ENCODE results near the gene SCO2.

SCO2 gene

DNA sequence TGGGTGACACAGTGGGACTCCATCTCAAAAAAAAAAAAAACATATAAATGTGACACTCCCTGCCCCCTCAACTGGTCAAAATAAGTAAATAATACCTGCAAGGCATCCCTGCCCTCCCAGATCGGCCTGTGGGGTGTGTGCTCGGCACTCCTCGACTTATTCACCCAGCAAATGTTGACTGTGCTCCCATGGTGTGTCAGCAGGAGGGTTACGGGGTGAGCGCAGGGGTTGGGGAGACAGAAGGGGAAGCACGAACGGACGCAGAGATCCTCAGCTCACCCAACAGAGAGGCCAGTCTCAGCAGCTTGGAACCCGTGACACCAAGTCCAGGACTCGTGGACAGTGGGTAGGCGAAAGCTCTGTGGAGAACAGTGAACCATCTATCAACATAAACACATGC is 45.7 kb downstream of the SCO2 start:
- Histone ChIP-seq H3K4me1 (ENCODE audit: control insufficient read depth, insufficient read depth, low read length) (peaks cover 21% of the 10 kb centered on the region), H3K9me3 (ENCODE audit: control insufficient read depth, insufficient read depth, low read depth, low read length) (no peaks in the 10 kb centered on the region)

DNA sequence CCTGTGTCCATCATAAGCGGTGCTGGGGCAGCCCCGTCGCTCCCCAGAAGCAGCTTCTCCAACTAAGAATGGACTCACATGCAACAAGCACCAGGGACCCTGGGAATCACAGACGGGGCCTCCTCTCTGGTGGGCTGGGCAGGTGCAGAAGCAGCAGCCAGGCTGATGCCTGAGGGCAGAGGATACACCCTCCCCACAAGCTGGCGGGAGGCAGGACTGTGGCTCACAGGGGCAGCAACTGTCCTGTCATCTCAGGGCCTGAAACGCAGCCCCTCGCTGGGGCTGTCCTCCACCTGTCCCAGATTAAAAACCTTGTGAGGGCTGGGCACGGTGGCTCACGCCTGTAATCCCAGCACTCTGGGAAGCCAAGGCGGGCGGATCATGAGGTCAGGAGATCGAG is 47.5 kb downstream of the SCO2 start:
- H3K4me1 ChIP-seq (ENCODE audit: control insufficient read depth, insufficient read depth, low read length): peaks cover 29% of the 10 kb centered on the region
- no peak overlapping the region for H3K4me3 ChIP-seq (ENCODE audit: low read depth, low read length)
- peaks cover 32% of the 10 kb centered on the region for H3K27me3 ChIP-seq (ENCODE audit: control insufficient read depth, insufficient read depth, low read length)

More for the DNA sequence above, 45.7 kb downstream of the SCO2 start:
- Histone ChIP-seq H3K27me3 (ENCODE audit: control insufficient read depth, insufficient read depth, low read length) (peaks cover 36% of the 10 kb centered on the region), H3K9ac (ENCODE audit: low read length) (no peak overlapping the region), H3K36me3 (ENCODE audit: control insufficient read depth, insufficient read depth, low read length) (peaks cover 5% of the 10 kb centered on the region; the same call in 1 of the 2 replicates), H3K4me3 (ENCODE audit: low read depth, low read length) (no peak overlapping the region), H3K27ac (ENCODE audit: low read depth, low read length) (no peak overlapping the region)

DNA sequence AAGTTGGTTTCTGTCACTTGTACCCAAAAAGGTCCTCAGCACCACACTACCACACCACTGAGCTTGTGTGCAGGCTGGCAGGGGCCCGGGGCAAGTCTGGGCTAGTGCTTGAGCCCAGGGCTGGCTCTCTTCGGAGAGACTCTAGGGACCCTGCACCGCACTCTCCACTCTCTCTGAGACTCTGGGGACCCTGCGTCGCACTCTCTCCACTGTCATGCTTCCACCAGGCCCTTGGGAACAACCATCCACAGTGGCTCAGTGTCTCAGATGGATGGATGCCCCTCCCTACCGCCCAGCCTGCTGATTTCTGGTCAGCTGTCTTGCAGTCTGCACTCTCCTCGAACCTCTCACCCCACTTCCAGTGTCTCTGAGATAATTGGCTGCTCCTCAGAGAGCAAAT is 48.5 kb downstream of the SCO2 start:
- no peak overlapping the region for H3K4me3 ChIP-seq (ENCODE audit: low read depth, low read length)
- H3K9me3 ChIP-seq (ENCODE audit: control insufficient read depth, insufficient read depth, low read depth, low read length): no peaks in the 10 kb centered on the region
- H3K4me1 ChIP-seq (ENCODE audit: control insufficient read depth, insufficient read depth, low read length): peaks cover 24% of the 10 kb centered on the region
- no peak overlapping the region for H3K27ac ChIP-seq (ENCODE audit: low read depth, low read length)
- peaks cover 27% of the 10 kb centered on the region for H3K27me3 ChIP-seq (ENCODE audit: control insufficient read depth, insufficient read depth, low read length)
- H3K9ac ChIP-seq (ENCODE audit: low read length): no peak overlapping the region
- 0 out of 2 replicates have a peak, but pooled peaks cover 6% of the 10 kb centered on the region for H3K36me3 ChIP-seq (ENCODE audit: control insufficient read depth, insufficient read depth, low read length)

More for the DNA sequence above, 47.5 kb downstream of the SCO2 start:
- no peaks in the 10 kb centered on the region for H3K9me3 ChIP-seq (ENCODE audit: control insufficient read depth, insufficient read depth, low read depth, low read length)
- H3K9ac ChIP-seq (ENCODE audit: low read length): no peak overlapping the region
- peaks cover 2% of the 10 kb centered on the region; the same call in 1 of the 2 replicates for H3K36me3 ChIP-seq (ENCODE audit: control insufficient read depth, insufficient read depth, low read length)
- H3K27ac ChIP-seq (ENCODE audit: low read depth, low read length): no peak overlapping the region

DNA sequence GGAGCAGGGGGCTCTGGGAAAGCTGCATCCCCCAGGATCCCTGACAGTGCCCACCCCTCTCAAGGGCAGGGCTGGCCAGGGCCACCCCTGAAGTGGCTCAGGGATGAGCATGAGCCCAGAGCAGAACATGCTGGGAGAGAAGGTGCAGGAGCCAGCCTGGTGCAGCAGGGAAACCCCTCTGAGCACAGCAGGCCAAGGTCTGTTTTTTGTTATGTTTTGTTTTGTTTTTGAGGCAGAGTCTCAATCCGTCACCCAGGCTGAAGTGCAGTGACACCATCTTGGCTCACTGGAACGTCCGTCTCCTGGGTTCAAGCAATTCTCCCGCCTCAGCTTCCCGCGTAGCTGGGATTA is 49.8 kb downstream of the SCO2 start:
- 0 out of 2 replicates have a peak, but pooled peaks cover 6% of the 10 kb centered on the region for H3K36me3 ChIP-seq (ENCODE audit: control insufficient read depth, insufficient read depth, low read length)
- no peak overlapping the region for H3K27ac ChIP-seq (ENCODE audit: low read depth, low read length)
- H3K9me3 ChIP-seq (ENCODE audit: control insufficient read depth, insufficient read depth, low read depth, low read length): no peaks in the 10 kb centered on the region
- H3K4me1 ChIP-seq (ENCODE audit: control insufficient read depth, insufficient read depth, low read length): peaks cover 29% of the 10 kb centered on the region
- H3K4me3 ChIP-seq (ENCODE audit: low read depth, low read length): peak overlapping the region; percentile 66; the same call in 1 of the 2 replicates
- H3K9ac ChIP-seq (ENCODE audit: low read length): no peak overlapping the region
- H3K27me3 ChIP-seq (ENCODE audit: control insufficient read depth, insufficient read depth, low read length): peaks cover 19% of the 10 kb centered on the region

DNA sequence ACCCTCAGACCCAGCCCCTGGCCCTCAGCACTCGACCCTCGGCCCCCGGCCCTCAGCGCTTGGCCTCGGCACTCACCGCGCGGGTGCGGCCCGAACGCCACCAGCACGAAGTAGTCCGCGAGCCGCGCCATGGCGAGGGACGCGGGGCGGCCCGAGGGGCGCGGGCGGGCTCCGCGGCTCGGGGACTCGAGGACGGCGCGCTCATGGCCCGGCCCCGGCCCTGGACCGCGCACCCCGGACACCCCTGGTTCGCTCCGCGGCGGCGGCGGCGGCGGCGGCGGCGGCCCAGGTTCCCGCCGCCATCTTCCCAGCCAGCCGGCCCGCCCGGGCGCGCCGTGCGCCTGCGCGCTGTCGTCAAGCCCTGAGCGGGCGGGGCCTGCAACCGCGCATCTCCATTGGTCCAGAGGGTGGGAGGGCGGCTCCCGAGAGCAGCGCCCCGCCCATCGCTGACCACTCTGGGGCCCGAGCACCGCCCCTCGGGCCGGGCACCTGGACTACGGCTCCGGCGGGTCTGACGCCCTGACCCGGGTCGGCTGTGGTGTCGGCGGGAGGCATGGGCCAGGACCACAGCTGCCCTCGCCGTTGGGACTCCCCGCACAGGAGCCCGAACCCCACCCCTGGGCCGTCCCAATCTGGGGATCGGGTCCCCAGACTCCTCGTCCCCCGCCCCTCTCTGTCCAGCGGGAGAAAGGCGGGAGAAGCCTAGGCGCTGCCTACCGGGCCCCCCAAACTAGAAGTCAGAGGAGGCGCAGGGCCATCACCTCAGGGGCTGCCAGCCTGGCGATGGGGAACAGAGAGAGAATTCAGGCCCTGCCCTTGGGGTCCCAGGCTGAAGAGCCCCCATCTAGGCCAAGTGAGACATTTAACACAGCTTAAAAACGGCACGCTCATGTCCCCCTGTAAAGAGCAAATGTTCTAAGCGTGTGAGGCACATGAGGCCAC is 50.4 kb downstream of the SCO2 start, which contains the start of gene SBF1:
Gene SBF1, minus strand, starts transcription at position 326 of the 942 bp plus-strand sequence. Its CDS starts 195 bp downstream, at position 131.
- Histone ChIP-seq H3K9me3 (ENCODE audit: control insufficient read depth, insufficient read depth, low read depth, low read length) (no peaks in the 10 kb centered on the region), H3K4me1 (ENCODE audit: control insufficient read depth, insufficient read depth, low read length) (peaks cover 35% of the 10 kb centered on the region), H3K4me3 (ENCODE audit: low read depth, low read length) (peak within 1 kb of the TSS; percentile 73), H3K36me3 (ENCODE audit: control insufficient read depth, insufficient read depth, low read length) (0 out of 2 replicates have a peak, but pooled peaks cover 6% of the 10 kb centered on the region), H3K9ac (ENCODE audit: low read length) (peak within 1 kb of the TSS; percentile 74), H3K27me3 (ENCODE audit: control insufficient read depth, insufficient read depth, low read length) (peaks cover 13% of the 10 kb centered on the region), H3K27ac (ENCODE audit: low read depth, low read length) (no peak within 1 kb of the TSS)

DNA sequence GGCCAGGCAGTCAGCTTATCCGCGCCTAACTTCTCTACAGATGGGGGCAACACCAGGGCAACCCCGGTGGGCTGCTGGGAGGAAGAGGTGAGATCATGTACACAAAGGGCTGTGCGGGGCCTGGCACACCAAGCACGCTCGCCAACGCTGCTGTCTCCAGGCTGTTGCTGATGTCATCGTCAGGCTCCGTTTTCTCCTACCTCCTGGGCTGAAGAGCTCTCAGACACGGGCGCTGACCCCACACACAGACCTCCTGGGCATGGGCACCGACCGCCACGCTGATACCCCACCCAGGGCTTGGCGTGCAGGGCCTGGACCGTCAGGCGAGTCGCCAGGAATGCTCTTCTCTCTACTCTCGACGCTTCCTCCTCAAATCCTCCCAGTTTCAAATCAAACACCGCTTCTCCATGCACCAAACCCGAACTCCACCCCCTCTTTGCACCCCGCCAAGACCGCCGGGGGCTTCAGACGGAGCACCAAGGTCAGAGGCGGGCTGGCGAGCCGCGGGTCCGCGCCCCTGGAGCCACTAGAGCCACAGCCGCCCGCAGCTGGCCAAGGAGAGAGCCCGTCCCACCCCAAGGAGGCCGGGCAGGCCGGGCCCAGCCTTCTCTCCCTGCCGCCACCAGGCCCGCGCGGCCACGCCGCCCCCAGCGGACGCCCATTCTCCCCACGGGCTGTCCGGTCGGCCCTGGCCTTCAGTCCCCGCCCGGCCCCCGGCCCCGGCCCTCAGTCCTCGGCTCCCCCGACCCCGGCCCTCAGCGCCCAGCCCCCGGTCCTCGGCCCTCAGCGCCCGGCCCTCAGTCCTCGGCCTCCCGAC is 51.3 kb downstream of the SCO2 start:
- Histone ChIP-seq H3K9ac (ENCODE audit: low read length) (peak overlapping the region; percentile 34), H3K4me3 (ENCODE audit: low read depth, low read length) (peak overlapping the region; percentile 73), H3K27ac (ENCODE audit: low read depth, low read length) (no peak overlapping the region), H3K27me3 (ENCODE audit: control insufficient read depth, insufficient read depth, low read length) (peaks cover 5% of the 10 kb centered on the region), H3K36me3 (ENCODE audit: control insufficient read depth, insufficient read depth, low read length) (0 out of 2 replicates have a peak, but pooled peaks cover 6% of the 10 kb centered on the region), H3K4me1 (ENCODE audit: control insufficient read depth, insufficient read depth, low read length) (peaks cover 44% of the 10 kb centered on the region), H3K9me3 (ENCODE audit: control insufficient read depth, insufficient read depth, low read depth, low read length) (no peaks in the 10 kb centered on the region)

All from HUES6 (cell line).